D341Med (cell line): Measurements from ENCODE around the gene RECQL5.
"Not testable (repeated sequence)": the region's sequence is repeated elsewhere in the genome, so short reads cannot be mapped to it uniquely, and the experiment has no call there.

Source experiments
- DNase-seq: peaks from one replicate; pipeline ENCODE4 v3.0.0; 2012; ENCODE audit warnings: low spot score

The RECQL5 gene

GRCh38 chr17:75647921-75648320 is 19.0 kb downstream of the RECQL5 start:
- no peak for DNase-seq

GRCh38 chr17:75647061-75647460 is 19.9 kb downstream of the RECQL5 start:
- DNase-seq: no peak

- DNase-seq: no peak
Measured at GRCh38 chr17:75646638-75646992, 20.3 kb downstream of the RECQL5 start.

GRCh38 chr17:75645889-75646637 is 20.9 kb downstream of the RECQL5 start:
- no peak for DNase-seq

GRCh38 chr17:75645501-75645888 is 21.5 kb downstream of the RECQL5 start:
- DNase-seq: no peak

- DNase-seq: no peak
Measured at GRCh38 chr17:75643643-75644017, 23.3 kb downstream of the RECQL5 start.

GRCh38 chr17:75642784-75643642 is 23.9 kb downstream of the RECQL5 start:
- no peak for DNase-seq

GRCh38 chr17:75642182-75642783 is 24.7 kb downstream of the RECQL5 start:
- no peak for DNase-seq

GRCh38 chr17:75641343-75641742 is 25.6 kb downstream of the RECQL5 start:
- DNase-seq: no peak

- no peak for DNase-seq
Measured at GRCh38 chr17:75640556-75641119, 26.3 kb downstream of the RECQL5 start.

GRCh38 chr17:75639771-75640555 is 27.0 kb downstream of the RECQL5 start:
- no peak for DNase-seq

- no peak for DNase-seq
Measured at GRCh38 chr17:75639327-75639726, 27.6 kb downstream of the RECQL5 start.

GRCh38 chr17:75638893-75639292 is 28.1 kb downstream of the RECQL5 start:
- no peak for DNase-seq

GRCh38 chr17:75638039-75638438 is 28.9 kb downstream of the RECQL5 start:
- not testable (repeated sequence) for DNase-seq

GRCh38 chr17:75637551-75637950 is 29.4 kb downstream of the RECQL5 start:
- DNase-seq: no peak

- no peak for DNase-seq
Measured at GRCh38 chr17:75637143-75637538, 29.8 kb downstream of the RECQL5 start.

- DNase-seq: no peak
Measured at GRCh38 chr17:75636381-75637142, 30.4 kb downstream of the RECQL5 start.

- DNase-seq: no peak
Measured at GRCh38 chr17:75635610-75636202, 31.2 kb downstream of the RECQL5 start.

GRCh38 chr17:75634754-75635609 is 32.0 kb downstream of the RECQL5 start:
- no peak for DNase-seq

- DNase-seq: no peak
Measured at GRCh38 chr17:75634376-75634740, 32.6 kb downstream of the RECQL5 start.
